Activated naive CD4-positive, alpha-beta T cell treated with Interleukin-2 at 50 U/mL for 16 hours (primary cell): ENCODE data around the gene BCL7A.
"Not testable (repeated sequence)": the region's sequence is repeated elsewhere in the genome, so short reads cannot be mapped to it uniquely, and the experiment has no call there.

Experiments used
- DNase-seq: peaks from one replicate; pipeline ENCODE4 v3.0.0-alpha.2; 2020

Gene BCL7A

GRCh38 chr12:122021822-122022392 lies at the start of gene BCL7A:
Gene BCL7A, plus strand, starts transcription at chr12:122021884. Its CDS starts 208 bp downstream, at chr12:122022092.
- peak; percentile 61 for DNase-seq

GRCh38 chr12:121974026-121974985 lies 47.4 kb upstream of the BCL7A start:
- DNase-seq = no peak

GRCh38 chr12:121975021-121975420 lies 46.7 kb upstream of the BCL7A start:
- no peak for DNase-seq

GRCh38 chr12:121976950-121977349 lies 44.7 kb upstream of the BCL7A start:
- DNase-seq = no peak

GRCh38 chr12:121980191-121980891 lies 41.3 kb upstream of the BCL7A start:
- DNase-seq = no peak

GRCh38 chr12:121980892-121981272 lies 40.8 kb upstream of the BCL7A start:
- DNase-seq = no peak

GRCh38 chr12:121981456-121981855 lies 40.2 kb upstream of the BCL7A start:
- no peak for DNase-seq

- DNase-seq = no peak
Observed at GRCh38 chr12:121982950-121983349, 38.7 kb upstream of the BCL7A start.

- DNase-seq = no peak
Observed at GRCh38 chr12:121983536-121984210, 38.0 kb upstream of the BCL7A start.

- no peak for DNase-seq
Observed at GRCh38 chr12:121986489-121987245, 35.0 kb upstream of the BCL7A start.

GRCh38 chr12:121988519-121988918 lies 33.2 kb upstream of the BCL7A start:
- DNase-seq = not testable (repeated sequence)

GRCh38 chr12:121989276-121990113 lies 32.2 kb upstream of the BCL7A start:
- no peak for DNase-seq

- DNase-seq = no peak
Observed at GRCh38 chr12:121990114-121990647, 31.5 kb upstream of the BCL7A start.

- peak; percentile 32 for DNase-seq
Observed at GRCh38 chr12:121990692-121991603, 30.7 kb upstream of the BCL7A start.

- DNase-seq = peak; percentile 67
Observed at GRCh38 chr12:121992059-121992879, 29.4 kb upstream of the BCL7A start.

- DNase-seq = no peak
Observed at GRCh38 chr12:121996050-121996944, 25.4 kb upstream of the BCL7A start.

- no peak for DNase-seq
Observed at GRCh38 chr12:121996945-121997612, 24.6 kb upstream of the BCL7A start.
